Panc1 (cell line): Measurements from ENCODE around the gene WDR20.

Experiments
- POLR2AphosphoS5 ChIP-seq: IDR thresholded peaks from 2 replicates; pipeline ENCODE4 v1.6.1; 2012; ENCODE audit warnings: mild to moderate bottlenecking, low read depth, low read length, moderate library complexity
- REST ChIP-seq, 2 experiments: IDR thresholded peaks; 2 replicates each; pipeline ENCODE4 v1.6.1; 2011 to 2012; ENCODE audit warnings: low read depth in 2 of 2, control low read depth in 1 of 2, low read length in 1 of 2, mild to moderate bottlenecking in 1 of 2, moderate library complexity in 1 of 2; ENCODE audit not compliant: insufficient read depth in 1 of 2
- SIN3A ChIP-seq: IDR thresholded peaks from 2 replicates; pipeline ENCODE4 v1.6.1; 2012; ENCODE audit warnings: low read depth, mild to moderate bottlenecking, low read length, moderate library complexity, borderline replicate concordance; ENCODE audit not compliant: insufficient read depth
- TF ChIP-seq, protein P1 (sequence below): fragments of 450-650 bp; IDR thresholded peaks from 2 replicates; pipeline ENCODE4 v1.5.1; 2017; ENCODE audit warnings: mild to moderate bottlenecking

GRCh38 chr14:102219316-102219715 is 79.6 kb downstream of the WDR20 start:
- TF ChIP-seq POLR2AphosphoS5 (no peak), SIN3A (no peak), REST (IDR thresholded peaks at IDR 0.05; ENCODE audit: insufficient read depth in 1 of 2, low read depth in 2 of 2, low read length in 1 of 2) (no peak)
- TF ChIP-seq, protein P1, sequence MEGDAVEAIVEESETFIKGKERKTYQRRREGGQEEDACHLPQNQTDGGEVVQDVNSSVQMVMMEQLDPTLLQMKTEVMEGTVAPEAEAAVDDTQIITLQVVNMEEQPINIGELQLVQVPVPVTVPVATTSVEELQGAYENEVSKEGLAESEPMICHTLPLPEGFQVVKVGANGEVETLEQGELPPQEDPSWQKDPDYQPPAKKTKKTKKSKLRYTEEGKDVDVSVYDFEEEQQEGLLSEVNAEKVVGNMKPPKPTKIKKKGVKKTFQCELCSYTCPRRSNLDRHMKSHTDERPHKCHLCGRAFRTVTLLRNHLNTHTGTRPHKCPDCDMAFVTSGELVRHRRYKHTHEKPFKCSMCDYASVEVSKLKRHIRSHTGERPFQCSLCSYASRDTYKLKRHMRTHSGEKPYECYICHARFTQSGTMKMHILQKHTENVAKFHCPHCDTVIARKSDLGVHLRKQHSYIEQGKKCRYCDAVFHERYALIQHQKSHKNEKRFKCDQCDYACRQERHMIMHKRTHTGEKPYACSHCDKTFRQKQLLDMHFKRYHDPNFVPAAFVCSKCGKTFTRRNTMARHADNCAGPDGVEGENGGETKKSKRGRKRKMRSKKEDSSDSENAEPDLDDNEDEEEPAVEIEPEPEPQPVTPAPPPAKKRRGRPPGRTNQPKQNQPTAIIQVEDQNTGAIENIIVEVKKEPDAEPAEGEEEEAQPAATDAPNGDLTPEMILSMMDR: no peak
